Measurements from ENCODE around the gene FOXL3. TPM values are rescaled to one million over a fixed set of nuclear protein-coding genes. Genes with fewer than 3 reads are reported as not detected.

Gene FOXL3
- total RNA-seq, 1 experiment from 2014 or later = not detected

GRCh38 chr7:255721-256361, 34.1 kb upstream of the FOXL3 start:
- H3K4me3 ChIP-seq (ENCODE audit: low read depth, low read length, poor library complexity, severe bottlenecking) = no peak overlapping the region
- H3K27ac ChIP-seq (ENCODE audit: low read depth, low read length, poor library complexity, severe bottlenecking) = no peak overlapping the region
- ChIA-PET CTCF (no interaction called here), POLR2A (ENCODE audit: low non-redundant PET) (no interaction called here)
- peaks cover 2% of the 10 kb centered on the region for H3K4me1 ChIP-seq (ENCODE audit: insufficient read depth, low read length, poor library complexity, severe bottlenecking)
- H3K36me3 ChIP-seq (ENCODE audit: insufficient read depth, low read length, poor library complexity, severe bottlenecking) = peaks cover 20% of the 10 kb centered on the region
- H3K27me3 ChIP-seq (replicated peaks; ENCODE audit: insufficient read depth, low read depth, low read length, poor library complexity) = no peaks in the 10 kb centered on the region
- H3K9me3 ChIP-seq (ENCODE audit: low read depth, low read length, poor library complexity, severe bottlenecking) = no peaks in the 10 kb centered on the region
- no TSS peak for BruUV-seq (replicated peaks)
- DNase-seq (ENCODE audit: low spot score) = no peak
- intact Hi-C loops (cut with micrococcal nuclease; ENCODE audit: unreplicated experiment) = no loop called here
- TF ChIP-seq EZH2 (IDR thresholded peaks at IDR 0.05; ENCODE audit: borderline replicate concordance, low read depth, low read length, poor library complexity, severe bottlenecking) (no peak), CTCF (conservative IDR thresholded peaks at IDR 0.05; ENCODE audit: low read depth, low read length) (no peak)

GRCh38 chr7:256461-256940, 33.5 kb upstream of the FOXL3 start:
- TF ChIP-seq CTCF (conservative IDR thresholded peaks at IDR 0.05; ENCODE audit: low read depth, low read length) = no peak
- TF ChIP-seq EZH2 (IDR thresholded peaks at IDR 0.05; ENCODE audit: borderline replicate concordance, low read depth, low read length, poor library complexity, severe bottlenecking) = no peak
- ChIA-PET POLR2A (ENCODE audit: low non-redundant PET) (no interaction called here), CTCF (no interaction called here)
- Histone ChIP-seq H3K9me3 (ENCODE audit: low read depth, low read length, poor library complexity, severe bottlenecking) (peaks cover 3% of the 10 kb centered on the region), H3K27ac (ENCODE audit: low read depth, low read length, poor library complexity, severe bottlenecking) (no peak overlapping the region), H3K36me3 (ENCODE audit: insufficient read depth, low read length, poor library complexity, severe bottlenecking) (peaks cover 22% of the 10 kb centered on the region), H3K4me3 (ENCODE audit: low read depth, low read length, poor library complexity, severe bottlenecking) (no peak overlapping the region), H3K4me1 (ENCODE audit: insufficient read depth, low read length, poor library complexity, severe bottlenecking) (no peaks in the 10 kb centered on the region), H3K27me3 (replicated peaks; ENCODE audit: insufficient read depth, low read depth, low read length, poor library complexity) (no peaks in the 10 kb centered on the region)
- DNase-seq (ENCODE audit: low spot score) = no peak
- intact Hi-C loops (cut with micrococcal nuclease; ENCODE audit: unreplicated experiment) = no loop called here
- no TSS peak for BruUV-seq (replicated peaks)

- peaks cover 9% of the 10 kb centered on the region for H3K9me3 ChIP-seq (ENCODE audit: low read depth, low read length, poor library complexity, severe bottlenecking)
- peaks cover 19% of the 10 kb centered on the region for H3K36me3 ChIP-seq (ENCODE audit: insufficient read depth, low read length, poor library complexity, severe bottlenecking)
- no TSS peak for BruUV-seq (replicated peaks)
- TF ChIP-seq CTCF (conservative IDR thresholded peaks at IDR 0.05; ENCODE audit: low read depth, low read length) (no peak), EZH2 (IDR thresholded peaks at IDR 0.05; ENCODE audit: borderline replicate concordance, low read depth, low read length, poor library complexity, severe bottlenecking) (no peak)
- no peak overlapping the region for H3K27ac ChIP-seq (ENCODE audit: low read depth, low read length, poor library complexity, severe bottlenecking)
- H3K4me1 ChIP-seq (ENCODE audit: insufficient read depth, low read length, poor library complexity, severe bottlenecking) = no peaks in the 10 kb centered on the region
- CTCF ChIA-PET = no interaction called here
- POLR2A ChIA-PET (ENCODE audit: low non-redundant PET) = no interaction called here
- no peaks in the 10 kb centered on the region for H3K27me3 ChIP-seq (replicated peaks; ENCODE audit: insufficient read depth, low read depth, low read length, poor library complexity)
- intact Hi-C loops (cut with micrococcal nuclease; ENCODE audit: unreplicated experiment) = no loop called here
- no peak for DNase-seq (ENCODE audit: low spot score)
- no peak overlapping the region for H3K4me3 ChIP-seq (ENCODE audit: low read depth, low read length, poor library complexity, severe bottlenecking)
Observed at GRCh38 chr7:256981-257646, 32.9 kb upstream of the FOXL3 start.

Measured in A673 (cell line).